Stomach (tissue), 4 donors: Measurements from ENCODE around the gene RPTOR.

ENCODE experiments used
- EP300 ChIP-seq: sonication (generic); formaldehyde crosslinking; IDR thresholded peaks from one replicate; pipeline ENCODE4 v1.6.1; 2017; ENCODE audit warnings: antibody characterized with exemption
- POLR2A ChIP-seq, 4 donors: fragments of 450-650 bp; IDR thresholded peaks; one replicate each; pipeline ENCODE4 v1.6.1; 2016; ENCODE audit warnings: antibody characterized with exemption in 4 of 4, control low read depth in 2 of 4, mild to moderate bottlenecking in 1 of 4, moderate library complexity in 1 of 4
- POLR2AphosphoS5 ChIP-seq, 3 donors: sonication (generic); formaldehyde crosslinking; IDR thresholded peaks; one replicate each; pipeline ENCODE4 v1.6.1; 2016; ENCODE audit warnings: antibody characterized with exemption in 3 of 3
- TF ChIP-seq, protein P1 (sequence below), 7 experiments: fragments of 450-650 bp in 4 of 7; fragments of 200-600 bp in 3 of 7; sonication (generic) in 3 of 7; IDR thresholded peaks; one replicate each; pipeline ENCODE4 v1.5.1; 2016 to 2019; ENCODE audit warnings: antibody characterized with exemption in 7 of 7, control low read depth in 2 of 7, mild to moderate bottlenecking in 1 of 7

GRCh38 chr17:80503031-80503430, 41.6 kb upstream of the RPTOR start:
- TF ChIP-seq POLR2A (IDR thresholded peaks at IDR 0.05) (no peak), EP300 (no peak), POLR2AphosphoS5 (IDR thresholded peaks at IDR 0.05) (no peak)
- TF ChIP-seq, protein P1, sequence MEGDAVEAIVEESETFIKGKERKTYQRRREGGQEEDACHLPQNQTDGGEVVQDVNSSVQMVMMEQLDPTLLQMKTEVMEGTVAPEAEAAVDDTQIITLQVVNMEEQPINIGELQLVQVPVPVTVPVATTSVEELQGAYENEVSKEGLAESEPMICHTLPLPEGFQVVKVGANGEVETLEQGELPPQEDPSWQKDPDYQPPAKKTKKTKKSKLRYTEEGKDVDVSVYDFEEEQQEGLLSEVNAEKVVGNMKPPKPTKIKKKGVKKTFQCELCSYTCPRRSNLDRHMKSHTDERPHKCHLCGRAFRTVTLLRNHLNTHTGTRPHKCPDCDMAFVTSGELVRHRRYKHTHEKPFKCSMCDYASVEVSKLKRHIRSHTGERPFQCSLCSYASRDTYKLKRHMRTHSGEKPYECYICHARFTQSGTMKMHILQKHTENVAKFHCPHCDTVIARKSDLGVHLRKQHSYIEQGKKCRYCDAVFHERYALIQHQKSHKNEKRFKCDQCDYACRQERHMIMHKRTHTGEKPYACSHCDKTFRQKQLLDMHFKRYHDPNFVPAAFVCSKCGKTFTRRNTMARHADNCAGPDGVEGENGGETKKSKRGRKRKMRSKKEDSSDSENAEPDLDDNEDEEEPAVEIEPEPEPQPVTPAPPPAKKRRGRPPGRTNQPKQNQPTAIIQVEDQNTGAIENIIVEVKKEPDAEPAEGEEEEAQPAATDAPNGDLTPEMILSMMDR (IDR thresholded peaks at IDR 0.05), result no peak
